ENCODE measurements around the gene RASSF7. TPM values are rescaled to one million over a fixed set of nuclear protein-coding genes. Genes with fewer than 3 reads are reported as not detected.
"Not testable (repeated sequence)": the region's sequence is repeated elsewhere in the genome, so short reads cannot be mapped to it uniquely, and the experiment has no call there.

Gene RASSF7
- total RNA-seq, 2 donors from 2014 or later = 24.6 to 29.4 TPM

GRCh38 chr11:571802-572185, 11.0 kb downstream of the RASSF7 start:
- ATAC-seq = no peak
- no peak for DNase-seq
- H3K27ac Mint-ChIP-seq = no peak overlapping the region
- no peaks in the 10 kb centered on the region for H3K9me3 ChIP-seq (ENCODE audit: control insufficient read depth, low read length, poor library complexity, severe bottlenecking)
- no peaks in the 10 kb centered on the region for H3K27me3 Mint-ChIP-seq
- H3K4me1 Mint-ChIP-seq = peaks cover 15% of the 10 kb centered on the region
- peak overlapping the region; percentile 12 for H3K4me3 Mint-ChIP-seq
- H3K36me3 Mint-ChIP-seq (ENCODE audit: low read depth) = no peaks in the 10 kb centered on the region

GRCh38 chr11:573146-573759, 12.5 kb downstream of the RASSF7 start:
- no peaks in the 10 kb centered on the region for H3K9me3 ChIP-seq (ENCODE audit: control insufficient read depth, low read length, poor library complexity, severe bottlenecking)
- no peaks in the 10 kb centered on the region for H3K36me3 Mint-ChIP-seq (ENCODE audit: low read depth)
- ATAC-seq (no peak), DNase-seq (no peak)
- H3K4me3 Mint-ChIP-seq = no peak overlapping the region
- no peak overlapping the region for H3K27ac Mint-ChIP-seq
- no peaks in the 10 kb centered on the region for H3K27me3 Mint-ChIP-seq
- peaks cover 26% of the 10 kb centered on the region for H3K4me1 Mint-ChIP-seq

- H3K27me3 Mint-ChIP-seq; H3K9me3 ChIP-seq (ENCODE audit: control insufficient read depth, low read length, poor library complexity, severe bottlenecking); DNase-seq; ATAC-seq; H3K36me3 Mint-ChIP-seq (ENCODE audit: low read depth): not testable (repeated sequence)
- H3K27ac Mint-ChIP-seq = peak overlapping the region; percentile 29
- H3K4me3 Mint-ChIP-seq = peak overlapping the region; percentile 90
- H3K4me1 Mint-ChIP-seq = peaks cover 26% of the 10 kb centered on the region
Observed at GRCh38 chr11:574031-574570, 13.3 kb downstream of the RASSF7 start.

GRCh38 chr11:574632-575312, 14.0 kb downstream of the RASSF7 start:
- no peaks in the 10 kb centered on the region for H3K9me3 ChIP-seq (ENCODE audit: control insufficient read depth, low read length, poor library complexity, severe bottlenecking)
- Mint-ChIP-seq H3K36me3 (ENCODE audit: low read depth) (no peaks in the 10 kb centered on the region), H3K4me3 (peak overlapping the region; percentile 90), H3K4me1 (peaks cover 32% of the 10 kb centered on the region), H3K27ac (peak overlapping the region; percentile 29), H3K27me3 (no peaks in the 10 kb centered on the region)
- no peak for ATAC-seq
- DNase-seq = no peak

GRCh38 chr11:575313-575995, 14.7 kb downstream of the RASSF7 start:
- ATAC-seq = no peak
- no peaks in the 10 kb centered on the region for H3K27me3 Mint-ChIP-seq
- no peak for DNase-seq
- H3K36me3 Mint-ChIP-seq (ENCODE audit: low read depth) = no peaks in the 10 kb centered on the region
- H3K4me1 Mint-ChIP-seq = peaks cover 34% of the 10 kb centered on the region
- peak overlapping the region; percentile 87 for H3K27ac Mint-ChIP-seq
- H3K4me3 Mint-ChIP-seq = peak overlapping the region; percentile 94
- H3K9me3 ChIP-seq (ENCODE audit: control insufficient read depth, low read length, poor library complexity, severe bottlenecking) = no peaks in the 10 kb centered on the region

- ATAC-seq = peak; percentile 88
- peak within 1 kb of the TSS; percentile 94 for H3K4me3 Mint-ChIP-seq
Observed at GRCh38 chr11:575996-576768, 15.4 kb downstream of the RASSF7 start, which contains the start of gene PHRF1. Gene PHRF1, plus strand, starts transcription at chr11:576470. Its CDS starts 5,043 bp downstream, at chr11:581513.

GRCh38 chr11:576811-577610, 16.2 kb downstream of the RASSF7 start:
- DNase-seq (no peak), ATAC-seq (no peak)
- Mint-ChIP-seq H3K36me3 (ENCODE audit: low read depth) (no peaks in the 10 kb centered on the region), H3K4me1 (peaks cover 44% of the 10 kb centered on the region), H3K4me3 (peak overlapping the region; percentile 84), H3K27me3 (no peaks in the 10 kb centered on the region), H3K27ac (peak overlapping the region; percentile 75)
- no peaks in the 10 kb centered on the region for H3K9me3 ChIP-seq (ENCODE audit: control insufficient read depth, low read length, poor library complexity, severe bottlenecking)

More at GRCh38 chr11:575996-576768, 15.4 kb downstream of the RASSF7 start, which contains the start of gene PHRF1:
- peak within 1 kb of the TSS; percentile 87 for H3K27ac Mint-ChIP-seq
- DNase-seq = peak; percentile 94 to 96 (median 95)
- no peaks in the 10 kb centered on the region for H3K27me3 Mint-ChIP-seq
- H3K4me1 Mint-ChIP-seq = peaks cover 36% of the 10 kb centered on the region
- no peaks in the 10 kb centered on the region for H3K9me3 ChIP-seq (ENCODE audit: control insufficient read depth, low read length, poor library complexity, severe bottlenecking)
- H3K36me3 Mint-ChIP-seq (ENCODE audit: low read depth) = no peaks in the 10 kb centered on the region

GRCh38 chr11:577611-577894, 16.8 kb downstream of the RASSF7 start:
- Mint-ChIP-seq H3K27ac (peak overlapping the region; percentile 75), H3K4me1 (peaks cover 44% of the 10 kb centered on the region), H3K36me3 (ENCODE audit: low read depth) (no peaks in the 10 kb centered on the region), H3K4me3 (peak overlapping the region; percentile 84), H3K27me3 (no peaks in the 10 kb centered on the region)
- no peaks in the 10 kb centered on the region for H3K9me3 ChIP-seq (ENCODE audit: control insufficient read depth, low read length, poor library complexity, severe bottlenecking)
- no peak for ATAC-seq
- DNase-seq = no peak

- Mint-ChIP-seq H3K36me3 (ENCODE audit: low read depth) (no peaks in the 10 kb centered on the region), H3K27me3 (no peaks in the 10 kb centered on the region), H3K4me3 (peak overlapping the region; percentile 84), H3K4me1 (peaks cover 44% of the 10 kb centered on the region), H3K27ac (peak overlapping the region; percentile 75)
- DNase-seq (no peak), ATAC-seq (no peak)
- H3K9me3 ChIP-seq (ENCODE audit: control insufficient read depth, low read length, poor library complexity, severe bottlenecking) = no peaks in the 10 kb centered on the region
Observed at GRCh38 chr11:578276-579035, 17.7 kb downstream of the RASSF7 start.

- Mint-ChIP-seq H3K36me3 (ENCODE audit: low read depth) (no peaks in the 10 kb centered on the region), H3K27me3 (no peaks in the 10 kb centered on the region), H3K27ac (no peak overlapping the region), H3K4me3 (peak overlapping the region; percentile 33), H3K4me1 (peaks cover 37% of the 10 kb centered on the region)
- H3K9me3 ChIP-seq (ENCODE audit: control insufficient read depth, low read length, poor library complexity, severe bottlenecking) = no peaks in the 10 kb centered on the region
- ATAC-seq (no peak), DNase-seq (no peak)
Observed at GRCh38 chr11:579830-580601, 19.2 kb downstream of the RASSF7 start.

GRCh38 chr11:581342-581741, 20.6 kb downstream of the RASSF7 start:
- ATAC-seq (no peak), DNase-seq (no peak)
- Mint-ChIP-seq H3K27ac (no peak overlapping the region), H3K36me3 (ENCODE audit: low read depth) (no peaks in the 10 kb centered on the region), H3K4me1 (peaks cover 36% of the 10 kb centered on the region), H3K4me3 (no peak overlapping the region), H3K27me3 (no peaks in the 10 kb centered on the region)
- no peaks in the 10 kb centered on the region for H3K9me3 ChIP-seq (ENCODE audit: control insufficient read depth, low read length, poor library complexity, severe bottlenecking)

Measured in T-helper 17 cell (primary cell).